ENCODE data around the gene GDI2. TPM values are rescaled to one million over a fixed set of nuclear protein-coding genes. Genes with fewer than 3 reads are reported as not detected.

GDI2 gene
- total RNA-seq, 1 donor from 2014 or later = 174 TPM

DNA sequence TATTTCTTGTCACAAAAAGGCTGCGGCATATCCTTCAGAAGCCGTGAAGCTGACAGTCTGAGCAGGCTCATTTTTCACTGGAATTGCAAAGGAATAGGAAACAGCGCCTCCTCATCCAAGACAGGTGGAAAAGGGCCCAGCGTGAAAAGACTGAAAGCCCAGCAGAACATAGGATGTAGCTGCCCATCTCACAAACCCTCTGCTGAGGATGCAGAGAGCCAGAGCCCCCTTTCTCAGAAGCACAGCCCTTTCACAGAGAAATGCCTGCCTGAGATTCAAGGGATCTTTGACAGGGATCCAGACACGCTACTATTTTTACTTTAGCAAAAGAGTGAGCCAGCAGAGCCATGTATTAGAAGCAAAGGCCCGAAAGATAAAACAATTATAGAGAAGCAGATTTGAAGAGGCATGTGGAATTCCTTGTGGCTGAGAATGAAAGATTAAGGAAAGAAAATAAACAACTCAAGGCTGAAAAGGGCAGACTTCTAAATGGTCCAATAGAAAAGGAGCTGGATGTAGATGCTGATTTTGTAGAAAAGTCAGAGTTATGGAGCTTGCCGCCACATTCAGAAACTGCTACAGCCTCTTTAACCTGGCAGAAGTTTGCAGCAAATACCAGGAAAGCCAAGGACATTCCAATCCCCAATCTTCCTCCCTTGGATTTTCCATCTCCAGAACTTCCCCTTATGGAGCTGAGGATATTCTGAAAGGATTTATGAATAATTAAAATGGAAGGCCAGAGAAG, 36.9 kb downstream of the GDI2 start:
- Histone ChIP-seq H3K27ac (peak overlapping the region; percentile 46), H3K4me1 (peaks cover 26% of the 10 kb centered on the region), H3K9me3 (no peaks in the 10 kb centered on the region), H3K36me3 (peaks cover 0 to 9% of the 10 kb centered on the region in 2 donors), H3K4me3 (no peak overlapping the region), H3K27me3 (no peaks in the 10 kb centered on the region)
- no peak for DNase-seq (ENCODE audit: extremely low spot score in 2 of 2)
- intact Hi-C loops (cut with DNase I) = no loop called here
- TF ChIP-seq, protein P1, sequence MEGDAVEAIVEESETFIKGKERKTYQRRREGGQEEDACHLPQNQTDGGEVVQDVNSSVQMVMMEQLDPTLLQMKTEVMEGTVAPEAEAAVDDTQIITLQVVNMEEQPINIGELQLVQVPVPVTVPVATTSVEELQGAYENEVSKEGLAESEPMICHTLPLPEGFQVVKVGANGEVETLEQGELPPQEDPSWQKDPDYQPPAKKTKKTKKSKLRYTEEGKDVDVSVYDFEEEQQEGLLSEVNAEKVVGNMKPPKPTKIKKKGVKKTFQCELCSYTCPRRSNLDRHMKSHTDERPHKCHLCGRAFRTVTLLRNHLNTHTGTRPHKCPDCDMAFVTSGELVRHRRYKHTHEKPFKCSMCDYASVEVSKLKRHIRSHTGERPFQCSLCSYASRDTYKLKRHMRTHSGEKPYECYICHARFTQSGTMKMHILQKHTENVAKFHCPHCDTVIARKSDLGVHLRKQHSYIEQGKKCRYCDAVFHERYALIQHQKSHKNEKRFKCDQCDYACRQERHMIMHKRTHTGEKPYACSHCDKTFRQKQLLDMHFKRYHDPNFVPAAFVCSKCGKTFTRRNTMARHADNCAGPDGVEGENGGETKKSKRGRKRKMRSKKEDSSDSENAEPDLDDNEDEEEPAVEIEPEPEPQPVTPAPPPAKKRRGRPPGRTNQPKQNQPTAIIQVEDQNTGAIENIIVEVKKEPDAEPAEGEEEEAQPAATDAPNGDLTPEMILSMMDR (IDR thresholded peaks at IDR 0.05) = no peak
- TF ChIP-seq POLR2A (IDR thresholded peaks at IDR 0.05) (no peak), POLR2AphosphoS5 (IDR thresholded peaks at IDR 0.05; ENCODE audit: insufficient read depth in 1 of 2, low read depth in 1 of 2) (no peak)

DNA sequence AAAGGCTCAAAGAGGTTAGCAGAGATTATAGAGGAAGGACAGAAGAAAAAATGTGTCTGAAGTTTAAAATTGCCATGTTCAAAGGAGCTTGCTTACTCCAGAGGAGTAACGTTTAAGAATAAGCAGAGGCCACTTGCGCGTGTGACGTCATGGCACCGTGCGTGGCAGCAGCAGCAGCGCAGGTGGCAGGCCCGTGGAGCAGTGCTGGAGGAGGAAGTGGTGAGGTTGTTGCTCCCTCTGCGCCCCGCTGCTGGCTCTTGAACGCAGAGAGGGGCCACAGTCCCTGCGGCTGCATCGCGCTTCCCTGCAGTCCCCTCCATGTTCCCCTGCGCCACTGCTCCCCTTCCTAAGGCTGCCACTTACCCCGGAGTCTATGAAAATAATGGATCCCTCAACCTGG, 37.5 kb downstream of the GDI2 start:
- Histone ChIP-seq H3K27me3 (no peaks in the 10 kb centered on the region), H3K27ac (peak overlapping the region; percentile 46), H3K4me1 (peaks cover 26% of the 10 kb centered on the region), H3K36me3 (peaks cover 0 to 9% of the 10 kb centered on the region in 2 donors), H3K4me3 (no peak overlapping the region), H3K9me3 (no peaks in the 10 kb centered on the region)
- intact Hi-C loops (cut with DNase I) = no loop called here
- TF ChIP-seq POLR2AphosphoS5 (IDR thresholded peaks at IDR 0.05; ENCODE audit: insufficient read depth in 1 of 2, low read depth in 1 of 2) (no peak), POLR2A (IDR thresholded peaks at IDR 0.05) (no peak)
- TF ChIP-seq, protein P1 (IDR thresholded peaks at IDR 0.05) = no peak
- no peak for DNase-seq (ENCODE audit: extremely low spot score in 2 of 2)

- DNase-seq (ENCODE audit: extremely low spot score in 2 of 2) = no peak
- Histone ChIP-seq H3K36me3 (peaks cover 0 to 9% of the 10 kb centered on the region in 2 donors), H3K27ac (peak overlapping the region; percentile 46), H3K4me3 (no peak overlapping the region), H3K9me3 (no peaks in the 10 kb centered on the region), H3K27me3 (no peaks in the 10 kb centered on the region), H3K4me1 (peaks cover 26% of the 10 kb centered on the region)
- TF ChIP-seq, protein P1 (IDR thresholded peaks at IDR 0.05) = no peak
- no peak for TF ChIP-seq POLR2A (IDR thresholded peaks at IDR 0.05)
- TF ChIP-seq POLR2AphosphoS5 (IDR thresholded peaks at IDR 0.05; ENCODE audit: insufficient read depth in 1 of 2, low read depth in 1 of 2) = no peak
- intact Hi-C loops (cut with DNase I) = no loop called here
Observed at GRCh38 chr10:5774987-5775620, 38.1 kb downstream of the GDI2 start.

DNA sequence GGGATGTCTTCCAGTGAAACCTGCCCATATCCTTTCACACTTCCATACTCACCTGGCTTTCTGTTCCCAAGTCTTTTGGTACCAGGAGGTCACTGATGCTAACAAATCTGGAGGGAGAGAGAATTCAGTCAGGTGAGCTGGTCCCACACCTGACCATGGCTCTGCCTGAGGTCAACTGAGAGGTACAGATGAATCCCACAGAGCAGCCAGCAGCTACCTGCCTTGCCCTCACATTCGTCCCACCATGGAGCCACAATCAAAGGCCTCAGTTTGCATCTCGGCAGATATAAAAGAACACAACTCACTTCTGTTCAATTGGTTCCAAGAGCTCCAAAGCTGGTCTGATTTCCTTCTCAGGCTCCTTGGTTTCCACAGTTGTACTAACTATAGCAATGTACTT, 47.0 kb downstream of the GDI2 start:
- Histone ChIP-seq H3K4me1 (no peaks in the 10 kb centered on the region), H3K9me3 (no peaks in the 10 kb centered on the region), H3K27ac (no peak overlapping the region), H3K27me3 (no peaks in the 10 kb centered on the region), H3K36me3 (peaks cover 0 to 61% of the 10 kb centered on the region in 2 donors), H3K4me3 (no peak overlapping the region)
- intact Hi-C loops (cut with DNase I) = no loop called here
- no peak for DNase-seq (ENCODE audit: extremely low spot score in 2 of 2)
- no peak for TF ChIP-seq POLR2A (IDR thresholded peaks at IDR 0.05)
- TF ChIP-seq, protein P1 (IDR thresholded peaks at IDR 0.05) = no peak
- no peak for TF ChIP-seq POLR2AphosphoS5 (IDR thresholded peaks at IDR 0.05; ENCODE audit: insufficient read depth in 1 of 2, low read depth in 1 of 2)

DNA sequence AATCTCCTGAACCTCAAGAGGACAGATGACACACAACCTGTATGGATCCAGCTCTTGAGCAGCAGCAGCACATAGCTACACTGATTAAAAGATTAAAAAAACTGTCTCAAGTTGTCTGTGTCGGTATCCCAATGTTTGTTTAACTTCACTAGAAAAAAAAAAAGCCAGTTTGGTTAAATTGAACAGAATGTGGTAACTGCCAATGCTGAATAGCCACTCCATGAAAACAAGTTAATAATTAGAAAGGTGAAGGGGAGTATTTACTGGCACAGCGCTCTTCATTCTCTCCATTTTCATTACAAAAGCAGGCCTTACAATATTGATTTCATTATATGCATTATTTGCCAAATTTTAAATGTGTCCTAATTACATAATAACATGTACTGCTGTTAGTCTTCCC, 47.6 kb downstream of the GDI2 start:
- H3K36me3 ChIP-seq = peaks cover 0 to 67% of the 10 kb centered on the region in 2 donors
- TF ChIP-seq POLR2A (IDR thresholded peaks at IDR 0.05) = no peak
- TF ChIP-seq, protein P1 (IDR thresholded peaks at IDR 0.05) = no peak

More for the DNA sequence above, 47.6 kb downstream of the GDI2 start:
- H3K4me1 ChIP-seq = no peaks in the 10 kb centered on the region
- H3K27me3 ChIP-seq = no peaks in the 10 kb centered on the region
- no peak overlapping the region for H3K27ac ChIP-seq
- no peak for DNase-seq (ENCODE audit: extremely low spot score in 2 of 2)
- H3K9me3 ChIP-seq = no peaks in the 10 kb centered on the region
- intact Hi-C loops (cut with DNase I) = no loop called here
- H3K4me3 ChIP-seq = no peak overlapping the region
